Brain pericyte (primary cell): ENCODE measurements around the gene ZYG11B.
"Not testable (repeated sequence)": the region's sequence is repeated elsewhere in the genome, so short reads cannot be mapped to it uniquely, and the experiment has no call there.

Experiments used
- DNase-seq: peaks from one replicate; pipeline ENCODE4 v3.0.0-alpha.2; 2012; ENCODE audit warnings: low read depth, low spot score

Gene ZYG11B

GRCh38 chr1:52707927-52708655 is 18.2 kb upstream of the ZYG11B start:
- DNase-seq = no peak

GRCh38 chr1:52709016-52709415 is 17.2 kb upstream of the ZYG11B start:
- no peak for DNase-seq

GRCh38 chr1:52713590-52713989 is 12.7 kb upstream of the ZYG11B start:
- no peak for DNase-seq

GRCh38 chr1:52715296-52715695 is 11.0 kb upstream of the ZYG11B start:
- not testable (repeated sequence) for DNase-seq

- DNase-seq = no peak
Observed at GRCh38 chr1:52723260-52723659, 3.0 kb upstream of the ZYG11B start.

GRCh38 chr1:52725903-52726264 is 369 bp upstream of the ZYG11B start:
- DNase-seq = no peak

GRCh38 chr1:52727114-52727586 is 897 bp downstream of the ZYG11B start:
- DNase-seq = no peak

GRCh38 chr1:52727956-52728656 is 1.9 kb downstream of the ZYG11B start:
- DNase-seq = no peak

GRCh38 chr1:52733368-52733767 is 7.1 kb downstream of the ZYG11B start:
- no peak for DNase-seq

GRCh38 chr1:52735371-52735770 is 9.1 kb downstream of the ZYG11B start:
- DNase-seq = not testable (repeated sequence)

- no peak for DNase-seq
Observed at GRCh38 chr1:52738148-52738547, 11.9 kb downstream of the ZYG11B start.

- DNase-seq = no peak
Observed at GRCh38 chr1:52738893-52739292, 12.6 kb downstream of the ZYG11B start.

GRCh38 chr1:52739699-52740467 is 13.6 kb downstream of the ZYG11B start:
- DNase-seq = no peak

- DNase-seq = no peak
Observed at GRCh38 chr1:52741259-52741658, 15.0 kb downstream of the ZYG11B start.

GRCh38 chr1:52746189-52746588 is 19.9 kb downstream of the ZYG11B start:
- no peak for DNase-seq

- no peak for DNase-seq
Observed at GRCh38 chr1:52747450-52747849, 21.2 kb downstream of the ZYG11B start.

- DNase-seq = no peak
Observed at GRCh38 chr1:52748119-52748518, 21.9 kb downstream of the ZYG11B start.

GRCh38 chr1:52749496-52749895 is 23.2 kb downstream of the ZYG11B start:
- DNase-seq = not testable (repeated sequence)

GRCh38 chr1:52750139-52750538 is 23.9 kb downstream of the ZYG11B start:
- not testable (repeated sequence) for DNase-seq

- DNase-seq = no peak
Observed at GRCh38 chr1:52751589-52752483, 25.6 kb downstream of the ZYG11B start.

GRCh38 chr1:52752484-52752826 is 26.2 kb downstream of the ZYG11B start:
- no peak for DNase-seq
